CD14-positive monocyte (primary cell): ENCODE data around the gene CUL1. TPM values are rescaled to one million over a fixed set of nuclear protein-coding genes. Genes with fewer than 3 reads are reported as not detected.

ENCODE experiments used
- DNase-seq, 3 donors: peaks; one replicate each; pipeline ENCODE4 v3.0.0-alpha.2; 2011 to 2022
- H2AFZ ChIP-seq: 2 replicates; pipeline ENCODE4 v1.6.0; 2012; ENCODE audit warnings: mild to moderate bottlenecking, low read depth, low read length, inconsistent platforms; ENCODE audit not compliant: insufficient read depth, poor library complexity, severe bottlenecking
- H3K27ac ChIP-seq, 2 donors: 1 replicate in 1 of 2; 2 replicates in 1 of 2; pipeline ENCODE4 v1.5.1; 2012 to 2013; ENCODE audit warnings: low read length in 2 of 2, control low read depth in 1 of 2, inconsistent platforms in 1 of 2, low read depth in 1 of 2, mild to moderate bottlenecking in 1 of 2
- H3K27me3 ChIP-seq, 2 donors: one replicate each; pipeline versions ENCODE4 v1.6.0 to v1.6.1; 2011 to 2013; ENCODE audit warnings: low read length in 2 of 2; ENCODE audit not compliant: control insufficient read depth in 2 of 2, insufficient read depth in 2 of 2
- H3K36me3 ChIP-seq, 2 donors: replicated peaks in 1 of 2; 1 replicate in 1 of 2; 2 replicates in 1 of 2; pipeline versions ENCODE4 v1.5.1 to v1.6.1; 2012 to 2013; ENCODE audit warnings: low read length in 2 of 2, control low read depth in 1 of 2, inconsistent platforms in 1 of 2, mild to moderate bottlenecking in 1 of 2; ENCODE audit not compliant: insufficient read depth in 2 of 2, control insufficient read depth in 1 of 2
- H3K4me1 ChIP-seq, 2 donors: 1 replicate in 1 of 2; 2 replicates in 1 of 2; pipeline versions ENCODE4 v1.5.1 to v1.6.1; 2012 to 2013; ENCODE audit warnings: low read length in 2 of 2, control low read depth in 1 of 2, inconsistent platforms in 1 of 2, mild to moderate bottlenecking in 1 of 2, moderate library complexity in 1 of 2; ENCODE audit not compliant: insufficient read depth in 2 of 2, control insufficient read depth in 1 of 2
- H3K4me2 ChIP-seq: replicated peaks from 2 replicates; pipeline ENCODE3; 2012; ENCODE audit warnings: low read length, moderate library complexity, mild to moderate bottlenecking; ENCODE audit not compliant: poor library complexity, severe bottlenecking; ENCODE audit errors: extremely low read depth
- H3K4me3 ChIP-seq, 3 experiments: fragments of 200-600 bp in 1 of 3; sonication (generic) in 1 of 3; replicated peaks in 1 of 3; 1 replicate in 2 of 3; 2 replicates in 1 of 3; pipeline ENCODE4 v1.5.1; 2011 to 2013; ENCODE audit warnings: low read length in 3 of 3, mild to moderate bottlenecking in 3 of 3, control low read depth in 2 of 3, low read depth in 2 of 3, inconsistent platforms in 1 of 3, moderate library complexity in 1 of 3
- H3K79me2 ChIP-seq: 2 replicates; pipeline ENCODE4 v1.6.0; 2012; ENCODE audit warnings: mild to moderate bottlenecking, control low read depth, inconsistent platforms, low read length, moderate library complexity; ENCODE audit not compliant: insufficient read depth
- H3K9ac ChIP-seq: 2 replicates; pipeline ENCODE4 v1.6.0; 2017; ENCODE audit warnings: low read length, mild to moderate bottlenecking; ENCODE audit not compliant: insufficient read depth, poor library complexity, severe bottlenecking
- H3K9me3 ChIP-seq, 2 donors: replicated peaks in 1 of 2; 1 replicate in 1 of 2; 2 replicates in 1 of 2; pipeline versions ENCODE4 v1.5.1 to v1.6.1; 2012 to 2013; ENCODE audit warnings: low read length in 2 of 2, control low read depth in 1 of 2; ENCODE audit not compliant: control insufficient read depth in 1 of 2, insufficient read depth in 1 of 2
- H4K20me1 ChIP-seq: 2 replicates; pipeline ENCODE4 v1.6.0; 2012; ENCODE audit warnings: mild to moderate bottlenecking, low read length, control low read depth, moderate library complexity; ENCODE audit not compliant: insufficient read depth
- H3K27ac Mint-ChIP-seq, 7 donors: one replicate each; pipeline ENCODE4 v1.8.0; 2020; ENCODE audit warnings: mild to moderate bottlenecking in 7 of 7, mixed read lengths in 7 of 7, moderate library complexity in 6 of 7, inconsistent platforms in 2 of 7
- H3K27me3 Mint-ChIP-seq, 3 donors: one replicate each; pipeline ENCODE4 v1.8.0; 2021 to 2022; ENCODE audit warnings: low read depth in 3 of 3, mild to moderate bottlenecking in 3 of 3, mixed read lengths in 3 of 3, moderate library complexity in 3 of 3, inconsistent platforms in 1 of 3
- H3K36me3 Mint-ChIP-seq, 2 donors: one replicate each; pipeline ENCODE4 v1.8.0; 2020; ENCODE audit warnings: mixed read lengths in 2 of 2, inconsistent platforms in 1 of 2, mild to moderate bottlenecking in 1 of 2
- H3K4me1 Mint-ChIP-seq: one replicate; pipeline ENCODE4 v1.8.0; 2020; ENCODE audit warnings: mild to moderate bottlenecking, mixed read lengths
- H3K4me3 Mint-ChIP-seq, 2 donors: one replicate each; pipeline ENCODE4 v1.8.0; 2020; ENCODE audit warnings: mild to moderate bottlenecking in 2 of 2, mixed read lengths in 2 of 2, moderate library complexity in 1 of 2
- H3K9me3 Mint-ChIP-seq, 7 donors: one replicate each; pipeline ENCODE4 v1.8.0; 2020 to 2022; ENCODE audit warnings: mixed read lengths in 7 of 7, mild to moderate bottlenecking in 6 of 7, moderate library complexity in 6 of 7, inconsistent platforms in 2 of 7
- WGBS: methylation state at CpG from one replicate; pipeline ENCODE4 v1.1.5; 2013; ENCODE audit warnings: missing lambda C conversion rate; ENCODE audit not compliant: insufficient coverage; 5-methylcytosine and 5-hydroxymethylcytosine counted together
- intact Hi-C, 2 donors: fragments of 100-400 bp; cut with micrococcal nuclease; formaldehyde crosslinking; loops; one replicate each; pipeline versions ENCODE4 v1.15.0 to v1.15.1; 2023
- polyA plus RNA-seq, 3 donors: library from polyadenylated mRNA; depleted of rRNA in 1 of 3; unstranded in 2 of 3; stranded (reverse) in 1 of 3; fragments of 300-500 nt in 2 of 3; fragments of >200 nt in 1 of 3; fragmentation: Illumina TruSeq in 2 of 3; gene quantifications; 1 replicate in 2 of 3; 2 replicates in 1 of 3; pipeline ENCODE4 v1.2.3, GENCODE V29; 2012 to 2021
- TF ChIP-seq, protein P1 (sequence below): fragments of 200-600 bp; IDR thresholded peaks from one replicate; pipeline ENCODE4 v1.8.0; 2022; ENCODE audit warnings: antibody characterized with exemption, mild to moderate bottlenecking

Gene CUL1
- polyA plus RNA-seq, 3 donors: 22.8 to 32.6 (median 23.9) TPM

DNA sequence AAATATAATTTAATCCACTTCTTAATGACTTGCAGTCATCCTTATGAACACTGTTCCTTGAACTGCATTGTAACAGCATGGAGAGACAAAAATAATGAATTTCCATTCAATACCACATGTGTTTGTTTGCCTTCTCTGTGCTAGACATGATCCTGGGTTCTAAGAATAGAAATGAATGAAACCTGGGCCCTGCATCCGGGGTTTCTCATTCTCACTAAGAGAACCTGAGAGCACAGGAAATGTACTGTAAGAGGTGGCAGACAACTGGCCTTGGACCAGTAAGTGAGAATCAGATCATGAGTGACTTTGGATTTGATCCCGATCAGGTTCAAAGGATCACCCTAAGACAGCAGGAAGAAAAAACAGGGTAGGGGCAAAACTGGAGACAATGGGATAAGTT is 37.2 kb upstream of the CUL1 start:
- Mint-ChIP-seq H3K27me3 (peaks cover 0 to 3% (median 0%) of the 10 kb centered on the region in 3 donors), H3K4me1 (no peaks in the 10 kb centered on the region), H3K4me3 (no peak overlapping the region), H3K27ac (no peak overlapping the region), H3K9me3 (peaks cover 0 to 8% (median under 1%) of the 10 kb centered on the region in 7 donors), H3K36me3 (peaks cover 0 to 1% of the 10 kb centered on the region in 2 donors)
- H3K9me3 ChIP-seq: no peaks in the 10 kb centered on the region
- H3K4me1 ChIP-seq: no peaks in the 10 kb centered on the region
- H3K4me2 ChIP-seq: no peak overlapping the region
- H3K27ac ChIP-seq: no peak overlapping the region
- intact Hi-C loops: no loop called here
- TF ChIP-seq, protein P1, sequence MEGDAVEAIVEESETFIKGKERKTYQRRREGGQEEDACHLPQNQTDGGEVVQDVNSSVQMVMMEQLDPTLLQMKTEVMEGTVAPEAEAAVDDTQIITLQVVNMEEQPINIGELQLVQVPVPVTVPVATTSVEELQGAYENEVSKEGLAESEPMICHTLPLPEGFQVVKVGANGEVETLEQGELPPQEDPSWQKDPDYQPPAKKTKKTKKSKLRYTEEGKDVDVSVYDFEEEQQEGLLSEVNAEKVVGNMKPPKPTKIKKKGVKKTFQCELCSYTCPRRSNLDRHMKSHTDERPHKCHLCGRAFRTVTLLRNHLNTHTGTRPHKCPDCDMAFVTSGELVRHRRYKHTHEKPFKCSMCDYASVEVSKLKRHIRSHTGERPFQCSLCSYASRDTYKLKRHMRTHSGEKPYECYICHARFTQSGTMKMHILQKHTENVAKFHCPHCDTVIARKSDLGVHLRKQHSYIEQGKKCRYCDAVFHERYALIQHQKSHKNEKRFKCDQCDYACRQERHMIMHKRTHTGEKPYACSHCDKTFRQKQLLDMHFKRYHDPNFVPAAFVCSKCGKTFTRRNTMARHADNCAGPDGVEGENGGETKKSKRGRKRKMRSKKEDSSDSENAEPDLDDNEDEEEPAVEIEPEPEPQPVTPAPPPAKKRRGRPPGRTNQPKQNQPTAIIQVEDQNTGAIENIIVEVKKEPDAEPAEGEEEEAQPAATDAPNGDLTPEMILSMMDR: no peak
- H4K20me1 ChIP-seq: no peaks in the 10 kb centered on the region
- H3K4me3 ChIP-seq: no peak overlapping the region
- no peak for DNase-seq
- no peaks in the 10 kb centered on the region for H3K36me3 ChIP-seq
- H2AFZ ChIP-seq: no peak overlapping the region
- 100% methylated on average over 2 of the region's 2 CpGs for WGBS
- no peak overlapping the region for H3K9ac ChIP-seq
- no peaks in the 10 kb centered on the region for H3K79me2 ChIP-seq
- no peaks in the 10 kb centered on the region for H3K27me3 ChIP-seq

DNA sequence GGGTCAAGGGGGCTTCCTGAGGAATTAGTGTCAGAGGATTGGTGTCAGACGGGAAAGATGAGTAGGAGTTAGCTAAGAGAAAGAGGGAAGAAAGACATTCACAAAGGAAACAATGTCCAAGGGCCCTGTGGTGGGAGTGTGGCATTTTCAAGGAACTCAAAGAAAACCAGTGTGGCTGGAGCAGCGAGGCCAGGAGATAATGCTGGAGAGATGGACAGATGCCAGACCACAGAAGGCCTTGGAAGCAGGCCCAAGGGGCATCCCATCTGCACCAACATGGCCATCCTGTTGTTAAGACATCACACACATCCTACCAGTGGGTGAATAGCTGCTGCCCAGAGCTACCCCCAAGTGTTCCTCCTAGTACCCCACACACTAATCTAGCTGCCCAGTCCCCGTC is 36.1 kb upstream of the CUL1 start:
- Histone ChIP-seq H3K4me3 (no peak overlapping the region), H3K36me3 (no peaks in the 10 kb centered on the region), H2AFZ (no peak overlapping the region), H3K4me2 (no peak overlapping the region), H3K4me1 (no peaks in the 10 kb centered on the region), H3K9me3 (no peaks in the 10 kb centered on the region), H4K20me1 (no peaks in the 10 kb centered on the region), H3K9ac (no peak overlapping the region), H3K27ac (no peak overlapping the region), H3K27me3 (no peaks in the 10 kb centered on the region), H3K79me2 (no peaks in the 10 kb centered on the region)
- no peak overlapping the region for H3K27ac Mint-ChIP-seq
- no peaks in the 10 kb centered on the region for H3K4me1 Mint-ChIP-seq
- intact Hi-C loops: no loop called here
- H3K36me3 Mint-ChIP-seq: peaks cover 0 to 1% of the 10 kb centered on the region in 2 donors
- 50% methylated on average over 2 of the region's 3 CpGs for WGBS
- peaks cover 0 to 3% (median 1%) of the 10 kb centered on the region in 3 donors for H3K27me3 Mint-ChIP-seq
- DNase-seq: no peak
- TF ChIP-seq, protein P1: no peak
- H3K4me3 Mint-ChIP-seq: no peak overlapping the region
- peaks cover 0 to 13% (median 2%) of the 10 kb centered on the region in 7 donors for H3K9me3 Mint-ChIP-seq
